Activated T-cell treated with anti-CD3 and anti-CD28 coated beads, Interleukin-2, amount 50 U/mL, for 48 hours (primary cell): ENCODE results near the gene KSR1.

Experiments used
- DNase-seq, 2 experiments: peaks; one replicate each; pipeline ENCODE4 v3.0.0-alpha.2; 2020

KSR1 gene

GRCh38 chr17:27520491-27521185, 64.4 kb downstream of the KSR1 start:
- DNase-seq, result no peak

GRCh38 chr17:27521281-27522027, 65.2 kb downstream of the KSR1 start:
- DNase-seq, result no peak

- no peak for DNase-seq
Measured at GRCh38 chr17:27522028-27522635, 65.9 kb downstream of the KSR1 start.

GRCh38 chr17:27523712-27524111, 67.5 kb downstream of the KSR1 start:
- no peak for DNase-seq

GRCh38 chr17:27524594-27524993, 68.3 kb downstream of the KSR1 start:
- no peak for DNase-seq

GRCh38 chr17:27525316-27525715, 69.1 kb downstream of the KSR1 start:
- no peak for DNase-seq

GRCh38 chr17:27525836-27526603, 69.8 kb downstream of the KSR1 start:
- no peak for DNase-seq

GRCh38 chr17:27526604-27527002, 70.4 kb downstream of the KSR1 start:
- DNase-seq, result peak; percentile 62 to 70

GRCh38 chr17:27529230-27529796, 73.1 kb downstream of the KSR1 start:
- DNase-seq, result no peak

- DNase-seq, result no peak
Measured at GRCh38 chr17:27530764-27531391, 74.6 kb downstream of the KSR1 start.

- DNase-seq, result no peak
Measured at GRCh38 chr17:27531469-27531961, 75.3 kb downstream of the KSR1 start.

GRCh38 chr17:27532269-27533263, 76.3 kb downstream of the KSR1 start:
- DNase-seq, result no peak

- no peak for DNase-seq
Measured at GRCh38 chr17:27533874-27534815, 77.9 kb downstream of the KSR1 start.

- no peak for DNase-seq
Measured at GRCh38 chr17:27535178-27535928, 79.1 kb downstream of the KSR1 start.

GRCh38 chr17:27535975-27536374, 79.7 kb downstream of the KSR1 start:
- DNase-seq, result no peak

- DNase-seq, result no peak
Measured at GRCh38 chr17:27536781-27537180, 80.5 kb downstream of the KSR1 start.

- DNase-seq, result no peak
Measured at GRCh38 chr17:27538156-27538955, 82.1 kb downstream of the KSR1 start.

- DNase-seq, result no peak
Measured at GRCh38 chr17:27539152-27539551, 82.9 kb downstream of the KSR1 start.
